Esophagus muscularis mucosa (tissue), 4 donors: ENCODE data around the gene TRMT44. TPM values are rescaled to one million over a fixed set of nuclear protein-coding genes. Genes with fewer than 3 reads are reported as not detected.
A peak's percentile ranks its signal among the peaks of the same experiment; 100 is the strongest.

Source experiments
- DNase-seq: peaks from one replicate; pipeline ENCODE4 v3.0.0-alpha.2; 2017; ENCODE audit errors: extremely low spot score
- H3K27ac ChIP-seq, 4 donors: fragments of 200-600 bp; sonication (generic); replicated peaks in 1 of 4; 1 replicate in 3 of 4; 2 replicates in 1 of 4; pipeline ENCODE4 v1.5.1; 2016 to 2019; ENCODE audit warnings: mild to moderate bottlenecking in 1 of 4
- H3K27me3 ChIP-seq, 4 donors: fragments of 200-600 bp; sonication (generic); one replicate each; pipeline versions ENCODE4 v1.5.1 to v1.6.0; 2016 to 2019
- H3K36me3 ChIP-seq, 4 donors: fragments of 200-600 bp; sonication (generic); one replicate each; pipeline ENCODE4 v1.5.1; 2016 to 2019
- H3K4me1 ChIP-seq, 4 donors: fragments of 200-600 bp; sonication (generic); one replicate each; pipeline ENCODE4 v1.5.1; 2016 to 2019
- H3K4me3 ChIP-seq, 4 donors: fragments of 200-600 bp; sonication (generic); 1 replicate in 2 of 4; 2 replicates in 2 of 4; pipeline ENCODE4 v1.5.1; 2016 to 2019; ENCODE audit warnings: mild to moderate bottlenecking in 4 of 4, moderate library complexity in 1 of 4
- H3K9me3 ChIP-seq, 4 donors: fragments of 200-600 bp; sonication (generic); 1 replicate in 3 of 4; 2 replicates in 1 of 4; pipeline ENCODE4 v1.5.1; 2016 to 2019
- CTCF ChIP-seq, 3 experiments: fragments of 200-600 bp in 2 of 3; fragments of 450-650 bp in 1 of 3; sonication (generic) in 2 of 3; IDR thresholded peaks; one replicate each; pipeline ENCODE4 v1.5.1; 2017 to 2019; ENCODE audit warnings: antibody characterized with exemption in 3 of 3, mild to moderate bottlenecking in 2 of 3, moderate library complexity in 1 of 3
- EP300 ChIP-seq: sonication (generic); formaldehyde crosslinking; IDR thresholded peaks from one replicate; pipeline ENCODE4 v1.6.1; 2017; ENCODE audit warnings: antibody characterized with exemption
- POLR2A ChIP-seq: fragments of 450-650 bp; IDR thresholded peaks from one replicate; pipeline ENCODE4 v1.6.1; 2017; ENCODE audit warnings: antibody characterized with exemption, moderate library complexity, mild to moderate bottlenecking, low read depth
- POLR2AphosphoS5 ChIP-seq, 2 donors: sonication (generic); formaldehyde crosslinking; IDR thresholded peaks; one replicate each; pipeline ENCODE4 v1.6.1; 2017; ENCODE audit warnings: antibody characterized with exemption in 2 of 2
- WGBS: methylation state at CpG from one replicate; pipeline ENCODE4 v1.1.5; 2018; 5-methylcytosine and 5-hydroxymethylcytosine counted together
- intact Hi-C: fragments of 100-400 bp; cut with DNase I; formaldehyde crosslinking; loops from one replicate; pipeline ENCODE4 v1.15.1; 2023
- total RNA-seq, 4 donors: library from RNA; depleted of rRNA; stranded (reverse); fragments of >200 nt; gene quantifications; one replicate each; pipeline versions ENCODE4 v1.1.0 to v1.2.1, GENCODE V29; 2016

Gene TRMT44
- total RNA-seq = 10 to 100 TPM; 14.6 to 21.6 (median 19.4) TPM

- Histone ChIP-seq H3K4me3 (peak within 1 kb of the TSS; percentile 90 to 99 (median 94)), H3K9me3 (no peaks in the 10 kb centered on the region), H3K36me3 (peaks cover 0 to 13% (median 0%) of the 10 kb centered on the region in 4 donors), H3K27ac (peak within 1 kb of the TSS; percentile 89 to 93 (median 92)), H3K4me1 (peaks cover 58 to 74% (median 72%) of the 10 kb centered on the region in 4 donors), H3K27me3 (no peaks in the 10 kb centered on the region)
- TF ChIP-seq POLR2A (peak; percentile 58), CTCF (IDR thresholded peaks at IDR 0.05) (peak in 1 of 3 experiments; percentile 26), POLR2AphosphoS5 (IDR thresholded peaks at IDR 0.05) (peak; percentile 95 to 98), EP300 (no peak)
- peak; percentile 98 for DNase-seq
- 0% methylated on average over 8 of the region's 60 CpGs for WGBS
- intact Hi-C loops = no loop called here
Measured at GRCh38 chr4:8440492-8441311, at the start of gene TRMT44, which contains the start of gene ACOX3. Gene TRMT44, plus strand, starts transcription at chr4:8440777. Its CDS starts 46 bp downstream, at chr4:8440823. Gene ACOX3, minus strand, starts transcription at chr4:8440723. Its CDS starts 24,202 bp downstream, at chr4:8416521.

GRCh38 chr4:8391071-8391470 lies 49.5 kb upstream of the TRMT44 start:
- Histone ChIP-seq H3K27me3 (no peaks in the 10 kb centered on the region), H3K27ac (peak overlapping the region; percentile 83 to 86 (median 86)), H3K4me3 (no peak overlapping the region), H3K9me3 (no peaks in the 10 kb centered on the region), H3K36me3 (peaks cover 27 to 79% (median 51%) of the 10 kb centered on the region in 4 donors), H3K4me1 (peaks cover 37 to 55% (median 52%) of the 10 kb centered on the region in 4 donors)
- WGBS = 66% methylated on average over 7 of the region's 7 CpGs
- no peak for TF ChIP-seq POLR2AphosphoS5 (IDR thresholded peaks at IDR 0.05)
- no peak for TF ChIP-seq CTCF (IDR thresholded peaks at IDR 0.05)
- TF ChIP-seq EP300 = no peak
- TF ChIP-seq POLR2A = no peak
- no peak for DNase-seq
- intact Hi-C loops = no loop called here

GRCh38 chr4:8391972-8392371 lies 48.6 kb upstream of the TRMT44 start:
- DNase-seq = peak; percentile 93
- TF ChIP-seq POLR2A (no peak), EP300 (no peak), CTCF (IDR thresholded peaks at IDR 0.05) (no peak), POLR2AphosphoS5 (IDR thresholded peaks at IDR 0.05) (peak; percentile 81 to 83)
- Histone ChIP-seq H3K36me3 (peaks cover 22 to 75% (median 49%) of the 10 kb centered on the region in 4 donors), H3K9me3 (no peaks in the 10 kb centered on the region), H3K4me3 (no peak overlapping the region), H3K27me3 (no peaks in the 10 kb centered on the region), H3K27ac (peak overlapping the region; percentile 83 to 86 (median 86)), H3K4me1 (peaks cover 37 to 55% (median 52%) of the 10 kb centered on the region in 4 donors)
- WGBS = 61% methylated on average over 6 of the region's 9 CpGs
- intact Hi-C loops = no loop called here

GRCh38 chr4:8392591-8393190 lies 47.9 kb upstream of the TRMT44 start:
- Histone ChIP-seq H3K27ac (peak overlapping the region; percentile 83 to 86 (median 86)), H3K4me1 (peaks cover 37 to 55% (median 52%) of the 10 kb centered on the region in 4 donors), H3K9me3 (no peaks in the 10 kb centered on the region), H3K4me3 (no peak overlapping the region), H3K36me3 (peaks cover 15 to 75% (median 49%) of the 10 kb centered on the region in 4 donors), H3K27me3 (no peaks in the 10 kb centered on the region)
- 75% methylated on average over 15 of the region's 15 CpGs for WGBS
- intact Hi-C loops = no loop called here
- TF ChIP-seq POLR2AphosphoS5 (IDR thresholded peaks at IDR 0.05) (no peak), EP300 (no peak), POLR2A (no peak)
- DNase-seq = no peak

- Histone ChIP-seq H3K9me3 (no peaks in the 10 kb centered on the region), H3K4me1 (peaks cover 37 to 55% (median 52%) of the 10 kb centered on the region in 4 donors), H3K27ac (peak overlapping the region; percentile 83 to 86 (median 86)), H3K4me3 (peak overlapping the region in 3 of 4 donors; percentile 7 to 20 (median 14)), H3K36me3 (peaks cover 14 to 71% (median 49%) of the 10 kb centered on the region in 4 donors), H3K27me3 (no peaks in the 10 kb centered on the region)
- TF ChIP-seq POLR2AphosphoS5 (IDR thresholded peaks at IDR 0.05) (peak; percentile 67 to 75), EP300 (no peak), POLR2A (no peak)
- DNase-seq = peak; percentile 93
- intact Hi-C loops = no loop called here
- 32% methylated on average over 8 of the region's 8 CpGs for WGBS
Measured at GRCh38 chr4:8393593-8394038, 47.0 kb upstream of the TRMT44 start.
